Activated CD8-positive, alpha-beta T cell treated with anti-CD3 and anti-CD28 coated beads for 36 hours (primary cell): ENCODE measurements around the gene MIER2. TPM values are rescaled to one million over a fixed set of nuclear protein-coding genes. Genes with fewer than 3 reads are reported as not detected.

ENCODE experiments used
- ATAC-seq: fragments of 200-7000 bp; cut with Tn5 transposase; one replicate; pipeline ENCODE4 v1.10.0; 2021; ENCODE audit warnings: mild to moderate bottlenecking, moderate library complexity
- CTCF ChIA-PET: fragments of 350-600 bp; sonication (Branson Sonifier 250); formaldehyde crosslinking; loops from one replicate; lab custom pipeline; 2021; ENCODE audit warnings: antibody characterized with exemption; lab: Charles Lee
- POLR2A ChIA-PET: fragments of 350-600 bp; sonication (Branson Sonifier 250); formaldehyde crosslinking; loops from one replicate; lab custom pipeline; 2021; ENCODE audit warnings: antibody characterized with exemption; lab: Charles Lee
- DNase-seq: peaks from one replicate; pipeline ENCODE4 v3.0.0-alpha.2; 2020
- H3K27ac Mint-ChIP-seq: one replicate; pipeline ENCODE4 v1.8.0; 2021; ENCODE audit warnings: mild to moderate bottlenecking, mixed read lengths
- H3K27me3 Mint-ChIP-seq: one replicate; pipeline ENCODE4 v1.8.0; 2021; ENCODE audit warnings: mixed read lengths
- H3K36me3 Mint-ChIP-seq: one replicate; pipeline ENCODE4 v1.8.0; 2021; ENCODE audit warnings: low read depth, mixed read lengths
- H3K4me1 Mint-ChIP-seq: one replicate; pipeline ENCODE4 v1.8.0; 2021; ENCODE audit warnings: low read depth, mixed read lengths
- H3K4me3 Mint-ChIP-seq: one replicate; pipeline ENCODE4 v1.8.0; 2021; ENCODE audit warnings: mild to moderate bottlenecking, moderate library complexity, mixed read lengths
- H3K9me3 Mint-ChIP-seq: one replicate; pipeline ENCODE4 v1.8.0; 2021; ENCODE audit warnings: mixed read lengths
- CTCF ChIP-seq: fragments of 200-600 bp; IDR thresholded peaks from one replicate; pipeline ENCODE4 v1.8.0; 2022; ENCODE audit warnings: antibody characterized with exemption, mild to moderate bottlenecking
- intact Hi-C: fragments of 100-400 bp; cut with micrococcal nuclease; formaldehyde crosslinking; loops from one replicate; pipeline ENCODE4 v1.10.0; 2022
- total RNA-seq, 2 experiments: library from RNA; stranded (reverse); gene quantifications; one replicate each; pipeline ENCODE4 v1.2.3, GENCODE V29; 2021

The MIER2 gene
- total RNA-seq, 2 experiments from 2014 or later = 20.0 to 20.4 TPM

GRCh38 chr19:287381-287871 is 57.2 kb downstream of the MIER2 start:
- ATAC-seq (no peak), DNase-seq (no peak)
- Mint-ChIP-seq H3K27me3 (peaks cover 27% of the 10 kb centered on the region), H3K9me3 (no peaks in the 10 kb centered on the region), H3K36me3 (no peaks in the 10 kb centered on the region), H3K4me3 (no peak overlapping the region), H3K4me1 (peaks cover 5% of the 10 kb centered on the region), H3K27ac (no peak overlapping the region)
- no peak for TF ChIP-seq CTCF
- ChIA-PET POLR2A (no interaction called here), CTCF (interaction anchor here (1.8 kb wide), 1 partner anchor 20 kb away, joined by 4 read pairs; no protein-coding TSS in a partner anchor)
- intact Hi-C loops = no loop called here

- intact Hi-C loops = no loop called here
- Mint-ChIP-seq H3K27me3 (peaks cover 12% of the 10 kb centered on the region), H3K9me3 (no peaks in the 10 kb centered on the region), H3K36me3 (no peaks in the 10 kb centered on the region), H3K27ac (no peak overlapping the region), H3K4me3 (no peak overlapping the region), H3K4me1 (no peaks in the 10 kb centered on the region)
- POLR2A ChIA-PET = no interaction called here
- no peak for DNase-seq
- CTCF ChIA-PET = no interaction called here
- no peak for ATAC-seq
- TF ChIP-seq CTCF = no peak
Observed at GRCh38 chr19:283395-283794, 61.2 kb downstream of the MIER2 start.

GRCh38 chr19:282501-282900 is 62.1 kb downstream of the MIER2 start:
- Mint-ChIP-seq H3K4me1 (no peaks in the 10 kb centered on the region), H3K27ac (no peak overlapping the region), H3K9me3 (no peaks in the 10 kb centered on the region), H3K27me3 (peaks cover 13% of the 10 kb centered on the region), H3K36me3 (no peaks in the 10 kb centered on the region), H3K4me3 (no peak overlapping the region)
- DNase-seq = no peak
- POLR2A ChIA-PET = no interaction called here
- ATAC-seq = no peak
- intact Hi-C loops = no loop called here
- TF ChIP-seq CTCF = no peak
- CTCF ChIA-PET = no interaction called here

DNA sequence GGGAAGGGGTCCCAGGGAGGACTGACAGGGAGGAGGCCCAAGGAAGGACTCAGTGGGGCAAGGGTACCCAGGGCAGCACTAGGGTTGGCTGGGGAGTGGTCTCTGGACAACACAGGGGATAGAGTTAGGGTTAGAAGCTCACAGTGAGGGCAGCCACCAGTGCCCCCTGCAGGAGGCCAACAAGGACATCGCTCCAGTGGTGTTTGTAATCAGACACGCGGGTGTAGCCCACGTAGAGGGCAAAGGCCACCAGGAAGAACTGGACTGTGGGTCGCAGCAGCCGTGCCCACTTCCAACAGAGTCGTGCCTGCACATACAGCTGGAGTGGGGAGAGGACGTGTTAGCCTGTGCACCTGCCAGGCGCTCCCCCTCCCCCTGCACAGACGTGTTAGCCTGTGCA is 62.6 kb downstream of the MIER2 start:
- Mint-ChIP-seq H3K27ac (no peak overlapping the region), H3K9me3 (no peaks in the 10 kb centered on the region), H3K4me3 (no peak overlapping the region), H3K27me3 (peaks cover 18% of the 10 kb centered on the region), H3K4me1 (no peaks in the 10 kb centered on the region), H3K36me3 (no peaks in the 10 kb centered on the region)
- TF ChIP-seq CTCF = no peak
- intact Hi-C loops = no loop called here
- no peak for ATAC-seq
- POLR2A ChIA-PET = no interaction called here
- CTCF ChIA-PET = no interaction called here
- no peak for DNase-seq

DNA sequence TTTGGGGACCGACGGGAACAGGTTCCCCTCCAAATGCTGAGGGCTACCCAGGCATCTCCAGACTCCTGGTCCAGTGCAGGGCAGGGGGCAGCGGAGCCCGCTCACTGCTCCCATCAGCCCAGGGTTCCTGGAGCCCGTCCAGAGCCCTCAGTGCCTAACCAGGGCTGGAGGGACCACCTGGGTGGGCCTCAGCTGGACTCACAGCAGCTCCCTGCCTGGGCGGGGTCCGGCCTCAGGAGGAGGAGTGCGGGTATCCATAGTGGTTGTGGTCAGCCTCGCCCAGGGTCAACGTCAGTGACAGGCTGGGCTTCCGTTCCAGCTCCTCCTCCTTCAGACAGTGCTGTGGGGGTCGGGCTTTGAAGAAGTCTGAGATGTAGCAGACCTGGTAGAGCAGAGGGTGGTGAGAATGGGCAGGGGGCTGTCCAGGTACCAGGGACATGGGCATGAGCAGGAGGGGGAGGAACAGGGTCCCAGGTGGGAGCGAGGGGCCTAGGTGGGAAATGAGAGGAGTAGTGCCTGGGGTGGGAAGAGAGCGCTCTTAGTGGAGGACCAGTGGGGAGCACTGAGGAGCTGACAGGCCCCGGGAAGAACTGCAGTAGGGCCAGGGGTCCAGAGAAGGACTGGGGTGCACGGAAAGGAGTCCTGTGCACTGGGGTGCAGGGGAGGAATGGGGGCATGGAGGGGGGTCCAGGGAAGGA is 63.3 kb downstream of the MIER2 start:
- Mint-ChIP-seq H3K4me3 (no peak overlapping the region), H3K27ac (no peak overlapping the region), H3K4me1 (no peaks in the 10 kb centered on the region), H3K9me3 (no peaks in the 10 kb centered on the region), H3K27me3 (peaks cover 19% of the 10 kb centered on the region), H3K36me3 (no peaks in the 10 kb centered on the region)
- ChIA-PET POLR2A (no interaction called here), CTCF (no interaction called here)
- ATAC-seq = no peak
- intact Hi-C loops = no loop called here
- DNase-seq = no peak
- no peak for TF ChIP-seq CTCF
